GM12892 (cell line): ENCODE data around the gene RAB15.

Experiments used
- POLR2A ChIP-seq: IDR thresholded peaks from 2 replicates; pipeline ENCODE4 v1.6.1; 2011; ENCODE audit warnings: low read depth, low read length, control low read depth
- POLR2AphosphoS5 ChIP-seq: IDR thresholded peaks from 2 replicates; pipeline ENCODE4 v1.6.1; 2011; ENCODE audit warnings: low read depth, low read length, control low read depth

GRCh38 chr14:64993266-64993930 is 21.3 kb upstream of the RAB15 start:
- TF ChIP-seq POLR2AphosphoS5: no peak
- no peak for TF ChIP-seq POLR2A
